HL-60 (cell line): ENCODE results near the gene CPN1.
"Not testable (repeated sequence)": the region's sequence is repeated elsewhere in the genome, so short reads cannot be mapped to it uniquely, and the experiment has no call there.

Experiments used
- GABPA ChIP-seq: IDR thresholded peaks from 2 replicates; pipeline ENCODE4 v1.6.1; 2012; ENCODE audit warnings: low read depth
- POLR2AphosphoS5 ChIP-seq: IDR thresholded peaks from 2 replicates; pipeline ENCODE4 v1.6.1; 2012; ENCODE audit warnings: low read depth
- TF ChIP-seq, protein P1 (sequence below): IDR thresholded peaks from one replicate; pipeline ENCODE4 v1.5.1; 2011; ENCODE audit warnings: low read length, control low read depth, inconsistent platforms; ENCODE audit not compliant: insufficient read depth

GRCh38 chr10:100086708-100087107 is 5.0 kb upstream of the CPN1 start:
- TF ChIP-seq, protein P1, sequence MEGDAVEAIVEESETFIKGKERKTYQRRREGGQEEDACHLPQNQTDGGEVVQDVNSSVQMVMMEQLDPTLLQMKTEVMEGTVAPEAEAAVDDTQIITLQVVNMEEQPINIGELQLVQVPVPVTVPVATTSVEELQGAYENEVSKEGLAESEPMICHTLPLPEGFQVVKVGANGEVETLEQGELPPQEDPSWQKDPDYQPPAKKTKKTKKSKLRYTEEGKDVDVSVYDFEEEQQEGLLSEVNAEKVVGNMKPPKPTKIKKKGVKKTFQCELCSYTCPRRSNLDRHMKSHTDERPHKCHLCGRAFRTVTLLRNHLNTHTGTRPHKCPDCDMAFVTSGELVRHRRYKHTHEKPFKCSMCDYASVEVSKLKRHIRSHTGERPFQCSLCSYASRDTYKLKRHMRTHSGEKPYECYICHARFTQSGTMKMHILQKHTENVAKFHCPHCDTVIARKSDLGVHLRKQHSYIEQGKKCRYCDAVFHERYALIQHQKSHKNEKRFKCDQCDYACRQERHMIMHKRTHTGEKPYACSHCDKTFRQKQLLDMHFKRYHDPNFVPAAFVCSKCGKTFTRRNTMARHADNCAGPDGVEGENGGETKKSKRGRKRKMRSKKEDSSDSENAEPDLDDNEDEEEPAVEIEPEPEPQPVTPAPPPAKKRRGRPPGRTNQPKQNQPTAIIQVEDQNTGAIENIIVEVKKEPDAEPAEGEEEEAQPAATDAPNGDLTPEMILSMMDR: not testable (repeated sequence)
- TF ChIP-seq POLR2AphosphoS5, GABPA: not testable (repeated sequence)
